Suprapubic skin (tissue), 4 donors: ENCODE results near the gene AFF1. TPM values are rescaled to one million over a fixed set of nuclear protein-coding genes. Genes with fewer than 3 reads are reported as not detected.

Experiments used
- DNase-seq, 2 donors: peaks; one replicate each; pipeline ENCODE4 v3.0.0-alpha.2; 2019; ENCODE audit warnings: low spot score in 2 of 2
- H3K27ac ChIP-seq: fragments of 200-600 bp; sonication (generic); one replicate; pipeline ENCODE4 v1.5.1; 2019
- H3K27me3 ChIP-seq: fragments of 200-600 bp; sonication (generic); one replicate; pipeline ENCODE4 v1.5.1; 2019
- H3K36me3 ChIP-seq: fragments of 200-600 bp; sonication (generic); one replicate; pipeline ENCODE4 v1.5.1; 2019
- H3K4me1 ChIP-seq: fragments of 200-600 bp; sonication (generic); one replicate; pipeline ENCODE4 v1.5.1; 2019
- H3K4me3 ChIP-seq: fragments of 200-600 bp; sonication (generic); one replicate; pipeline ENCODE4 v1.5.1; 2019; ENCODE audit warnings: mild to moderate bottlenecking
- H3K9me3 ChIP-seq: fragments of 200-600 bp; sonication (generic); one replicate; pipeline ENCODE4 v1.5.1; 2019
- CTCF ChIP-seq, 2 donors: fragments of 200-600 bp in 1 of 2; fragments of 450-650 bp in 1 of 2; sonication (generic) in 1 of 2; IDR thresholded peaks; one replicate each; pipeline ENCODE4 v1.5.1; 2016 to 2019; ENCODE audit warnings: antibody characterized with exemption in 2 of 2, mild to moderate bottlenecking in 1 of 2, moderate library complexity in 1 of 2
- EP300 ChIP-seq: sonication (generic); formaldehyde crosslinking; IDR thresholded peaks from one replicate; pipeline ENCODE4 v1.6.1; 2017; ENCODE audit warnings: antibody characterized with exemption
- POLR2A ChIP-seq, 2 donors: fragments of 450-650 bp; IDR thresholded peaks; one replicate each; pipeline ENCODE4 v1.6.1; 2017; ENCODE audit warnings: antibody characterized with exemption in 2 of 2, mild to moderate bottlenecking in 2 of 2, moderate library complexity in 2 of 2
- POLR2AphosphoS5 ChIP-seq, 3 donors: sonication (generic); formaldehyde crosslinking; IDR thresholded peaks; one replicate each; pipeline ENCODE4 v1.6.1; 2017; ENCODE audit warnings: antibody characterized with exemption in 3 of 3
- WGBS: methylation state at CpG from one replicate; pipeline ENCODE4 v1.1.5; 2018; 5-methylcytosine and 5-hydroxymethylcytosine counted together
- total RNA-seq, 4 donors: library from RNA; depleted of rRNA; stranded (reverse); fragments of >200 nt; gene quantifications; one replicate each; pipeline ENCODE4 v1.1.0, GENCODE V29; 2016

Gene AFF1
- total RNA-seq, 4 donors from 2014 or later: 67.2 to 175 (median 103) TPM

- TF ChIP-seq POLR2A (IDR thresholded peaks at IDR 0.05): no peak
- TF ChIP-seq CTCF (IDR thresholded peaks at IDR 0.05): no peak
- TF ChIP-seq POLR2AphosphoS5 (IDR thresholded peaks at IDR 0.05): no peak
- TF ChIP-seq EP300: no peak
- WGBS: 94% methylated on average over 11 of the region's 11 CpGs
- Histone ChIP-seq H3K36me3 (peaks cover 17% of the 10 kb centered on the region), H3K9me3 (no peaks in the 10 kb centered on the region), H3K27me3 (no peaks in the 10 kb centered on the region), H3K27ac (no peak overlapping the region), H3K4me3 (no peak overlapping the region), H3K4me1 (peaks cover 62% of the 10 kb centered on the region)
- DNase-seq: no peak
Observed at GRCh38 chr4:87047281-87047798, 112.5 kb downstream of the AFF1 start.

- 96% methylated on average over 9 of the region's 9 CpGs for WGBS
Observed at GRCh38 chr4:87049508-87049907, 114.7 kb downstream of the AFF1 start.

GRCh38 chr4:87050596-87050995 is 115.8 kb downstream of the AFF1 start:
- Histone ChIP-seq H3K9me3 (no peaks in the 10 kb centered on the region), H3K4me1 (peaks cover 62% of the 10 kb centered on the region), H3K4me3 (no peak overlapping the region), H3K36me3 (peaks cover 17% of the 10 kb centered on the region), H3K27me3 (no peaks in the 10 kb centered on the region), H3K27ac (no peak overlapping the region)
- no peak for DNase-seq
- TF ChIP-seq CTCF (IDR thresholded peaks at IDR 0.05) (no peak), EP300 (no peak), POLR2AphosphoS5 (IDR thresholded peaks at IDR 0.05) (no peak), POLR2A (IDR thresholded peaks at IDR 0.05) (no peak)
- 92% methylated on average over 12 of the region's 12 CpGs for WGBS

More at GRCh38 chr4:87049508-87049907, 114.7 kb downstream of the AFF1 start:
- peaks cover 62% of the 10 kb centered on the region for H3K4me1 ChIP-seq
- DNase-seq: no peak
- no peak overlapping the region for H3K27ac ChIP-seq
- TF ChIP-seq POLR2A (IDR thresholded peaks at IDR 0.05) (no peak), EP300 (no peak), POLR2AphosphoS5 (IDR thresholded peaks at IDR 0.05) (no peak), CTCF (IDR thresholded peaks at IDR 0.05) (no peak)
- H3K27me3 ChIP-seq: no peaks in the 10 kb centered on the region
- no peak overlapping the region for H3K4me3 ChIP-seq
- H3K9me3 ChIP-seq: no peaks in the 10 kb centered on the region
- peaks cover 17% of the 10 kb centered on the region for H3K36me3 ChIP-seq

- TF ChIP-seq POLR2AphosphoS5 (IDR thresholded peaks at IDR 0.05): no peak
- no peak for TF ChIP-seq EP300
- TF ChIP-seq CTCF (IDR thresholded peaks at IDR 0.05): no peak
- TF ChIP-seq POLR2A (IDR thresholded peaks at IDR 0.05): no peak
- 87% methylated on average over 10 of the region's 10 CpGs for WGBS
- no peaks in the 10 kb centered on the region for H3K9me3 ChIP-seq
- DNase-seq: no peak
- no peak overlapping the region for H3K4me3 ChIP-seq
- H3K27me3 ChIP-seq: no peaks in the 10 kb centered on the region
- H3K4me1 ChIP-seq: peaks cover 62% of the 10 kb centered on the region
- H3K36me3 ChIP-seq: peaks cover 17% of the 10 kb centered on the region
- no peak overlapping the region for H3K27ac ChIP-seq
Observed at GRCh38 chr4:87051121-87051713, 116.4 kb downstream of the AFF1 start.

GRCh38 chr4:87052615-87053014 is 117.8 kb downstream of the AFF1 start:
- 85% methylated on average over 4 of the region's 4 CpGs for WGBS
- H3K4me1 ChIP-seq: peaks cover 68% of the 10 kb centered on the region
- DNase-seq: no peak
- H3K27me3 ChIP-seq: no peaks in the 10 kb centered on the region
- no peak overlapping the region for H3K4me3 ChIP-seq
- peaks cover 6% of the 10 kb centered on the region for H3K36me3 ChIP-seq
- H3K9me3 ChIP-seq: no peaks in the 10 kb centered on the region
- no peak overlapping the region for H3K27ac ChIP-seq
- TF ChIP-seq POLR2AphosphoS5 (IDR thresholded peaks at IDR 0.05): no peak
